Stimulated activated CD8-positive, alpha-beta memory T cell treated with anti-CD3 and anti-CD28 coated beads, Interleukin-12 subunit alpha, Interleukin-12 subunit beta, amount 100 ng/mL, for 4 hours (primary cell): ENCODE measurements around the gene MYO9B.

ENCODE experiments used
- DNase-seq: peaks from one replicate; pipeline ENCODE4 v3.0.0-alpha.2; 2020; ENCODE audit warnings: low read depth

Gene MYO9B, protein sequence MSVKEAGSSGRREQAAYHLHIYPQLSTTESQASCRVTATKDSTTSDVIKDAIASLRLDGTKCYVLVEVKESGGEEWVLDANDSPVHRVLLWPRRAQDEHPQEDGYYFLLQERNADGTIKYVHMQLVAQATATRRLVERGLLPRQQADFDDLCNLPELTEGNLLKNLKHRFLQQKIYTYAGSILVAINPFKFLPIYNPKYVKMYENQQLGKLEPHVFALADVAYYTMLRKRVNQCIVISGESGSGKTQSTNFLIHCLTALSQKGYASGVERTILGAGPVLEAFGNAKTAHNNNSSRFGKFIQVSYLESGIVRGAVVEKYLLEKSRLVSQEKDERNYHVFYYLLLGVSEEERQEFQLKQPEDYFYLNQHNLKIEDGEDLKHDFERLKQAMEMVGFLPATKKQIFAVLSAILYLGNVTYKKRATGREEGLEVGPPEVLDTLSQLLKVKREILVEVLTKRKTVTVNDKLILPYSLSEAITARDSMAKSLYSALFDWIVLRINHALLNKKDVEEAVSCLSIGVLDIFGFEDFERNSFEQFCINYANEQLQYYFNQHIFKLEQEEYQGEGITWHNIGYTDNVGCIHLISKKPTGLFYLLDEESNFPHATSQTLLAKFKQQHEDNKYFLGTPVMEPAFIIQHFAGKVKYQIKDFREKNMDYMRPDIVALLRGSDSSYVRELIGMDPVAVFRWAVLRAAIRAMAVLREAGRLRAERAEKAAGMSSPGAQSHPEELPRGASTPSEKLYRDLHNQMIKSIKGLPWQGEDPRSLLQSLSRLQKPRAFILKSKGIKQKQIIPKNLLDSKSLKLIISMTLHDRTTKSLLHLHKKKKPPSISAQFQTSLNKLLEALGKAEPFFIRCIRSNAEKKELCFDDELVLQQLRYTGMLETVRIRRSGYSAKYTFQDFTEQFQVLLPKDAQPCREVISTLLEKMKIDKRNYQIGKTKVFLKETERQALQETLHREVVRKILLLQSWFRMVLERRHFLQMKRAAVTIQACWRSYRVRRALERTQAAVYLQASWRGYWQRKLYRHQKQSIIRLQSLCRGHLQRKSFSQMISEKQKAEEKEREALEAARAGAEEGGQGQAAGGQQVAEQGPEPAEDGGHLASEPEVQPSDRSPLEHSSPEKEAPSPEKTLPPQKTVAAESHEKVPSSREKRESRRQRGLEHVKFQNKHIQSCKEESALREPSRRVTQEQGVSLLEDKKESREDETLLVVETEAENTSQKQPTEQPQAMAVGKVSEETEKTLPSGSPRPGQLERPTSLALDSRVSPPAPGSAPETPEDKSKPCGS (N-terminal part only)

GRCh38 chr19:17075035-17075863 is at the start of gene MYO9B, which contains the start of gene HAUS8:
TSS of gene MYO9B (plus strand) at chr19:17075777. CDS start at chr19:17101718, 25,941 bp downstream.
TSS of gene HAUS8 (minus strand) at chr19:17075452. CDS start at chr19:17075422, 30 bp downstream.
- peak; percentile 99 for DNase-seq

- DNase-seq = no peak
Observed at GRCh38 chr19:17025991-17026658, 49.5 kb upstream of the MYO9B start.

DNA sequence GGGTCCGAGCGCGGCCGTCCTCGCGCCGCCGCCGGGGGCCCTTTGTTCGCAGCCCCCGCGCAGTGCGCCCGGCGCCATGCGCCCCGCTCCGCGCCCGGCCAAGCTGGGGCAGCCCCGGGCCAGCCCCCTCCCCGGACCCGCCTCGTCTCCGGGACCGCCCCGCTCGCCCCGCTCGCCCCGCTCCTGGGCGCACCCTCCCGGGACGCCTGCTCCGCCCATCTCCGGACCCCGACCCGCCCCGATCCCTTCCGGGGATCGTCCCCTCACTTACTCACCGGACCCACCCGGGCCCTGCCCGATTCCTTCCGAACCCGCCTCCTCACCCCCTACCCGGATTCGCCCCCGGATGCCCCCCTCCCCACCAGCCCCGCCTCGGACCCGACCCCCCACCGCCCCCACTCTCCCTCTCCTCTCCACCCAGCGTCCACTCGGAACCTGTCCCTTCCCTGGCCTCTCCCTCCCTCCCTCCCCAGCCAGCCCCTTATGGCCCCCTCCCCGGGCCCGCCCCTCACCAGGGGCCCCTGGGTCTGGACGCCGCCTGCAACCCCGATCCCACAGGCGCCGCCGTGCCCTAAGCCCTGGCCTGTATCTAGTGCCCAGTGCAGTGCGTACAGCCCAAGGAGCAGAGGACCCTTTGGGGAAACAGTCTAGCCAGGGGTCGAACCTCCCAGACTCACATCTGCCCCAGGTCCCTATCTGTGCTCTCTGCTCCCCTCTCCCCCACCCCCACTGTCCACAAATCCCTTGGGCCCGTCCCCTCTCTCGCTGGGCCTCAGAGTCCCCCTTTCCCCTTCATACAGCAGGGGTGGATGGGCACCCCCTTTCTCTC is 48.7 kb upstream of the MYO9B start, which contains the start of gene CPAMD8:
Gene CPAMD8 (minus strand): TSS at position 105 of the 829 bp plus-strand sequence. CDS start 168 bp downstream, outside the sequence.
- DNase-seq = no peak

DNA sequence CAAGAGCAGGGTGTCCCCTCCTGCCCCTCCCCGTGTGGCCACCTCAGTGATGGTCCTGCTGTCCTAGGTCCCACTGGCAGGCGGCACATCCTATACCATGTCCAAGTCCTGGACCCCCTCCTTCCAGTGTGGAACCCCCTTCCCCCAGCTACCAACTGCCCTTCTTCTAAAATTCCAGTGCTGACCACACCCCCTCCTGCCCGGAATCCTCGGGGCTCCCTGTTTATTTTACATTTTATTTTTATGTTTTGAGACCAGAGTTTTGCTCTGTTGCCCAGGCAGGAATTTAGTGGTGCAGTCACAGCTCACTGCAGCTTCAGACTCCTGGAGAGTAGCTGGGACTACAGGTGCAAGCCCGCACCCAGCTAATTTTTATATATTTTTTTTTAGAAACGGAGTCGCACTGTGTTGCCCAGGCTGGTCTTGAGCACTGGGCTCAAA is 48.0 kb upstream of the MYO9B start:
- DNase-seq = no peak

DNA sequence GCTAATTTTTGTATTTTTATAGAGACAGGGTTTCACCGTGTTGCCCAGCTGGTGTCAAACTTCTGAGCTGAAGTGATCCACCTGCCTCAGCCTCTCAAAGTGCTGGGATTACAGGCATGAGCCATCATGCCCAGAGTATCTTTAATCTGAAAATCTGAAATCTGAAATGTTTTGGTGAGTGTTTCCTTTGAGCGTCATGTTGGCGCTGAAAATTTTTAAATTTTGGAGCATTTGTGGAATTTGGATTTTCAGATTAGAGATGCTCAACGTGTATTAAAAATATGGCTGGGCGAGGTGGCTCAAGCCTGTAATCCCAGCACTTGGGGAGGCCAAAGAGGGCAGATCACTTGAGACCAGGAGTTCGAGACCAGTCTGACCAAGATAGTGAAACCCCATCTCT is 43.8 kb upstream of the MYO9B start:
- DNase-seq = no peak

GRCh38 chr19:17035842-17036424 is 39.6 kb upstream of the MYO9B start:
- DNase-seq = no peak

- DNase-seq = no peak
Observed at GRCh38 chr19:17036640-17037039, 38.9 kb upstream of the MYO9B start.

GRCh38 chr19:17037184-17037583 is 38.4 kb upstream of the MYO9B start:
- DNase-seq = no peak

GRCh38 chr19:17037966-17038500 is 37.5 kb upstream of the MYO9B start:
- no peak for DNase-seq

DNA sequence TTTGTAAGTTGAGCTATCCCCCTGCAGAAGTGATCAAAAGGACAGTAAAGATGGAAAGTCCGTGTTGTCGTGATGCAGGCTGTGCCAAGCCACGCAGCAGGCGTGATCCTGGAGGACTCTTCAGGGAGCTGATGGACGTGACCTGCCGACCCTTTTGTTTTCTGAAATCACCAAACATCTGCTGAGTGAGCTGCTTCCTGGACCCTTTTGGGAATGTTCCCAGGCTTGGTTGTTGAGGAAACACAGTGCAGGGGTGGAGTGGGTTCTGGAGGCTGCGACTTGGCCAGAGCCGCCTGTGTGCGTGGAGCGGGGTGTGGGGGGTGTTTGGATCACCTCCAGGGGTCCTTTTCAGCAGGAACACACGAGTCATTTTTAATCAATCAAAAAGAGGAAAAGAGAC is 33.6 kb upstream of the MYO9B start:
- no peak for DNase-seq

GRCh38 chr19:17043744-17044143 is 31.8 kb upstream of the MYO9B start:
- DNase-seq = no peak

- no peak for DNase-seq
Observed at GRCh38 chr19:17045907-17046502, 29.6 kb upstream of the MYO9B start.

- DNase-seq = no peak
Observed at GRCh38 chr19:17048885-17049453, 26.6 kb upstream of the MYO9B start.

GRCh38 chr19:17049711-17050280 is 25.8 kb upstream of the MYO9B start:
- DNase-seq = no peak

DNA sequence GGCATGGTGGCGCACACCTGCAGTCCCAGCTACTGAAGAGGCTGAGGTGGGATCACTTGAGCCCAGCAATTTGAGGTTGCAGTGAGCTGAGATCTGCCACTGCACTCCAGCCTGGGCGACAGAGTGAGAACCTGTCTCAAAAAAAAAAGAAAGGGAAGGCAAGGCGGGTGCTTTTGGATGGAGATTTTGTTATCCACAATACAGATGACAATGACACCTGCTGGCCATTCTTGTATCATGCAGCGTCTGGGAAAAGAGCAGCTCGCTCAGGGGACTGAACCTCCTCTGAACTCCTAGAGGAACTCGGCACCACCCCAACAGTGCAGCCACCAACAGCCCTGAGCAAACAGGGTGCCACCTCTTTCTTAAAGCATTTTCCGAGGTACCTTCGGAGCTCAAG is 23.1 kb upstream of the MYO9B start:
- no peak for DNase-seq

- DNase-seq = no peak
Observed at GRCh38 chr19:17054746-17055145, 20.8 kb upstream of the MYO9B start.

DNA sequence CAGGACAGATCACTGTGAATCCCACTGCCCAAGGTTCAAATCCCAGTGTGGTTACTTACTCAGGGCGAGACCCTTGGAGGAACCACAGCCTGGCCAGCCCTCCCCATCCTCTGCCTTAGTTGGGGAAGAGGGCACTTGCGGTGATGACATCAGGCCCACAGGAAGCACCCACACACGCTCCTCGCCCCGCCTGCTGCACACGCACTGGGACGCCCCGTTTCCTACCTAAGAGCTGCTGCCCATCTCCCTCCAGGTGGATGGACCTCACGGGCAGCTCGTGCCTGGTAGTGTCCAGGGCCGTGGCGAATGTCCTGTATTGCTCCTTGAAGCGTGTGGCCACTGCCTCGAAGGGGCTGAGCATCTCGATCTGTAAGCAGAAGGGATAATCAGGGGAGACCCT is 19.9 kb upstream of the MYO9B start:
- no peak for DNase-seq

DNA sequence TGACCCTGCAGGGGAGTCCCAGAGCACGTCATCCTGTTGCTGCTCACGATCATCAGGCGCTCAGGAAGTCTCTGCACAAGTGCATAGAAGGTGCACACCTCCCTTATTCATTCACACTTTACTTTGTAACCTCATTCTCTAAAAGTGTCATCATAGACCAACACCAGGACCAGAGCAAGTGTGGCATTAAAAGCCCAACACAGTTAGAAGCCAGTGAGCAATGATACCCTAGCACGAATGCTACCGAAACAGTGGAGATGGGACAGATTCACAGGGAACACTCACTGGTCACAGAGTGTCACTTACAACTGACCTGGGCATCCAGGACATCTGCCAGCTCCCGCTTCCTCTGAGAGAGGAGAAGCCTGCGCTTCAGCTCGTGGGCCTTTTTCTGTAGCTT is 17.3 kb upstream of the MYO9B start:
- DNase-seq = no peak
